ENCODE data around the gene EEF1AKMT3.
"Not testable (repeated sequence)": the region's sequence is repeated elsewhere in the genome, so short reads cannot be mapped to it uniquely, and the experiment has no call there.

The EEF1AKMT3 gene

GRCh38 chr12:57764662-57765002 lies 7.8 kb upstream of the EEF1AKMT3 start:
- in situ Hi-C loops (cut with MboI; ENCODE audit: low sequenced_read_pairs): no loop called here

- in situ Hi-C loops (cut with MboI; ENCODE audit: low sequenced_read_pairs): no loop called here
Observed at GRCh38 chr12:57765003-57765697, 7.3 kb upstream of the EEF1AKMT3 start.

GRCh38 chr12:57765698-57766463 lies 6.5 kb upstream of the EEF1AKMT3 start:
- in situ Hi-C loops (cut with MboI; ENCODE audit: low sequenced_read_pairs): no loop called here

GRCh38 chr12:57766464-57767304 lies 5.7 kb upstream of the EEF1AKMT3 start, which contains the start of gene CYP27B1:
TSS of gene CYP27B1 (minus strand) at chr12:57767078. CDS start at chr12:57767041, 37 bp downstream.
- in situ Hi-C loops (cut with MboI; ENCODE audit: low sequenced_read_pairs): no loop called here

- in situ Hi-C loops (cut with MboI; ENCODE audit: low sequenced_read_pairs): no loop called here
Observed at GRCh38 chr12:57767305-57767698, 5.1 kb upstream of the EEF1AKMT3 start.

GRCh38 chr12:57767876-57768275 lies 4.5 kb upstream of the EEF1AKMT3 start:
- in situ Hi-C loops (cut with MboI; ENCODE audit: low sequenced_read_pairs): no loop called here

GRCh38 chr12:57769594-57769993 lies 2.8 kb upstream of the EEF1AKMT3 start:
- in situ Hi-C loops (cut with MboI; ENCODE audit: low sequenced_read_pairs): no loop called here

- in situ Hi-C loops (cut with MboI; ENCODE audit: low sequenced_read_pairs): no loop called here
Observed at GRCh38 chr12:57770734-57771133, 1.7 kb upstream of the EEF1AKMT3 start.

- in situ Hi-C loops (cut with MboI; ENCODE audit: low sequenced_read_pairs): no loop called here
Observed at GRCh38 chr12:57771236-57771872, 1.1 kb upstream of the EEF1AKMT3 start.

- in situ Hi-C loops (cut with MboI; ENCODE audit: low sequenced_read_pairs): no loop called here
Observed at GRCh38 chr12:57771873-57772428, 463 bp upstream of the EEF1AKMT3 start, which contains the start of gene METTL1. TSS of gene METTL1 (minus strand) at chr12:57772105. CDS start at chr12:57772083, 22 bp downstream.

GRCh38 chr12:57774634-57775033 lies 2.2 kb downstream of the EEF1AKMT3 start:
- in situ Hi-C loops (cut with MboI; ENCODE audit: low sequenced_read_pairs): not testable (repeated sequence)

GRCh38 chr12:57775044-57775443 lies 2.6 kb downstream of the EEF1AKMT3 start:
- in situ Hi-C loops (cut with MboI; ENCODE audit: low sequenced_read_pairs): no loop called here

- in situ Hi-C loops (cut with MboI; ENCODE audit: low sequenced_read_pairs): no loop called here
Observed at GRCh38 chr12:57775563-57776246, 3.3 kb downstream of the EEF1AKMT3 start.

- in situ Hi-C loops (cut with MboI; ENCODE audit: low sequenced_read_pairs): no loop called here
Observed at GRCh38 chr12:57776247-57776587, 3.8 kb downstream of the EEF1AKMT3 start.

- in situ Hi-C loops (cut with MboI; ENCODE audit: low sequenced_read_pairs): no loop called here
Observed at GRCh38 chr12:57777367-57777766, 5.0 kb downstream of the EEF1AKMT3 start.

GRCh38 chr12:57777911-57778310 lies 5.5 kb downstream of the EEF1AKMT3 start:
- in situ Hi-C loops (cut with MboI; ENCODE audit: low sequenced_read_pairs): no loop called here

GRCh38 chr12:57779736-57780135 lies 7.3 kb downstream of the EEF1AKMT3 start:
- in situ Hi-C loops (cut with MboI; ENCODE audit: low sequenced_read_pairs): no loop called here

GRCh38 chr12:57780284-57780897 lies 8.0 kb downstream of the EEF1AKMT3 start:
- in situ Hi-C loops (cut with MboI; ENCODE audit: low sequenced_read_pairs): no loop called here

- in situ Hi-C loops (cut with MboI; ENCODE audit: low sequenced_read_pairs): no loop called here
Observed at GRCh38 chr12:57781244-57781643, 8.8 kb downstream of the EEF1AKMT3 start.

GRCh38 chr12:57781801-57782200 lies 9.4 kb downstream of the EEF1AKMT3 start:
- in situ Hi-C loops (cut with MboI; ENCODE audit: low sequenced_read_pairs): no loop called here

Measured in HL-60/S4 treated with retinoic acid at 250 ng/mL for 4 days and 3 days (cell line).